A673 (cell line): ENCODE results near the gene PCCA. TPM values are rescaled to one million over a fixed set of nuclear protein-coding genes. Genes with fewer than 3 reads are reported as not detected.

Experiments used
- BruUV-seq: library from RNA; stranded (reverse); fragments of 400-500 nt; replicated peaks from 2 replicates; lab custom pipeline; 2021; lab: Mats Ljungman, UMichigan
- CTCF ChIA-PET: fragments of 300-600 bp; sonication (Branson Sonifier 250); formaldehyde crosslinking; loops from one replicate; lab custom pipeline; 2022; ENCODE audit warnings: antibody characterized with exemption; lab: Charles Lee
- POLR2A ChIA-PET: fragments of 300-600 bp; sonication (Branson Sonifier 250); formaldehyde crosslinking; loops from one replicate; lab custom pipeline; 2022; ENCODE audit warnings: antibody characterized with exemption; ENCODE audit not compliant: low non-redundant PET; lab: Charles Lee
- DNase-seq: peaks from one replicate; pipeline ENCODE4 v3.0.0-alpha.2; 2015; ENCODE audit warnings: low spot score
- H3K27ac ChIP-seq: fragments of 200-600 bp; sonication (generic); 2 replicates; pipeline ENCODE4 v1.5.1; 2016; ENCODE audit warnings: mixed run types, low read depth, mild to moderate bottlenecking, mixed read lengths, antibody characterized with exemption, low read length; ENCODE audit not compliant: poor library complexity, severe bottlenecking
- H3K27me3 ChIP-seq: fragments of 200-600 bp; sonication (generic); replicated peaks from 2 replicates; pipeline ENCODE4 v1.6.1; 2017; ENCODE audit warnings: mixed run types, low read depth, mild to moderate bottlenecking, mixed read lengths, antibody characterized with exemption, low read length; ENCODE audit not compliant: insufficient read depth, poor library complexity
- H3K36me3 ChIP-seq: fragments of 200-600 bp; sonication (generic); 2 replicates; pipeline ENCODE4 v1.6.1; 2016; ENCODE audit warnings: mixed run types, mild to moderate bottlenecking, mixed read lengths, antibody characterized with exemption, low read length; ENCODE audit not compliant: insufficient read depth, poor library complexity, severe bottlenecking
- H3K4me1 ChIP-seq: fragments of 200-600 bp; sonication (generic); 2 replicates; pipeline ENCODE4 v1.6.1; 2017; ENCODE audit warnings: mixed run types, mild to moderate bottlenecking, mixed read lengths, antibody characterized with exemption, low read length; ENCODE audit not compliant: insufficient read depth, poor library complexity, severe bottlenecking
- H3K4me3 ChIP-seq: fragments of 200-600 bp; sonication (generic); 2 replicates; pipeline ENCODE4 v1.5.1; 2016; ENCODE audit warnings: low read depth, mixed run types, mild to moderate bottlenecking, mixed read lengths, low read length; ENCODE audit not compliant: poor library complexity, severe bottlenecking
- H3K9me3 ChIP-seq: fragments of 200-600 bp; sonication (generic); 2 replicates; pipeline ENCODE4 v1.6.1; 2016; ENCODE audit warnings: mixed run types, low read depth, mild to moderate bottlenecking, mixed read lengths, antibody characterized with exemption, low read length; ENCODE audit not compliant: poor library complexity, severe bottlenecking
- EZH2 ChIP-seq: fragments of 200-600 bp; sonication (generic); IDR thresholded peaks from 2 replicates; pipeline ENCODE4 v1.6.1; 2017; ENCODE audit warnings: borderline replicate concordance, low read depth, mild to moderate bottlenecking, mixed read lengths, antibody characterized with exemption, low read length; ENCODE audit not compliant: poor library complexity, severe bottlenecking
- intact Hi-C: fragments of 100-400 bp; cut with micrococcal nuclease; formaldehyde crosslinking; loops from one replicate; pipeline ENCODE4 v1.10.0; 2022; ENCODE audit not compliant: unreplicated experiment
- total RNA-seq: library from RNA; stranded (reverse); gene quantifications from 2 replicates; pipeline ENCODE4 v1.2.3, GENCODE V29; 2021
- TF ChIP-seq, protein P1 (sequence below): fragments of 300-800, 200-600 bp; sonication (generic); conservative IDR thresholded peaks from 2 replicates; pipeline ENCODE4 v1.5.1; 2017; ENCODE audit warnings: low read depth, mild to moderate bottlenecking, antibody characterized with exemption, low read length, moderate library complexity, mixed read lengths

PCCA gene
- total RNA-seq, 1 experiment from 2014 or later, result 93.0 TPM

DNA sequence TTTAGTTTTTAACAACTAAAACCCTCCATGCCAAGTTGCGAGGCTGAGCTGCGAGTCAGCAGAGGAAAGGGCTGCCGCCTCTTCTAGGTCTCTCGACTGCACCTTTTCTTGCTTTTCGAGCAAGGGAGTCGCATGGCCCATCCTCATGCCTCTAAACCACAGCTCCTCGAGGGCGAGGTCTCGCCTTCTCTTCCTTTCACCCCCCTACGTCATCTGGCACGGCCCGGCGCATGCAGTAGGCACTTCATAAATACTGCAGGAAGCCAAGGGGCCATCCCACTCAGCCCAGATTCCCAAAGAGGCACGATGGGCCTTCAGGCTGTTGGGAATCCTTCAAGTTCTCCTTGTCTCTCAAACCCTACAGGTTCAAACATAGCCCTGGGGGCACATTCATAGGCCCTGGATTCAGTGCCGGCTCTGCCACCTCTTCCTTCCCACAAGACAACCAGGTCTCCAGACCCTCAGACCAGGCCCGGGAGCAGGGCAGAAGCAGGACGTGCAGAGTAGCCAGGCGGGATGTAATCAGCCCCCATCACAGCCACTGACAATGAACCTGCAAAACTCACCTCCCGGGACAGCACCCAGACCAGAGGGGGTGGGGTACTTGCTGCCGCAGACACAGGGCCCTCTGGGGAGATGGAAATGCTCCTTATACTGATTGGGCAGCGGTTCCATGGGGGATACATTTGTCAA is 458.0 kb downstream of the PCCA start:
- CTCF ChIA-PET, result no interaction called here
- no peak for TF ChIP-seq EZH2
- TF ChIP-seq, protein P1, sequence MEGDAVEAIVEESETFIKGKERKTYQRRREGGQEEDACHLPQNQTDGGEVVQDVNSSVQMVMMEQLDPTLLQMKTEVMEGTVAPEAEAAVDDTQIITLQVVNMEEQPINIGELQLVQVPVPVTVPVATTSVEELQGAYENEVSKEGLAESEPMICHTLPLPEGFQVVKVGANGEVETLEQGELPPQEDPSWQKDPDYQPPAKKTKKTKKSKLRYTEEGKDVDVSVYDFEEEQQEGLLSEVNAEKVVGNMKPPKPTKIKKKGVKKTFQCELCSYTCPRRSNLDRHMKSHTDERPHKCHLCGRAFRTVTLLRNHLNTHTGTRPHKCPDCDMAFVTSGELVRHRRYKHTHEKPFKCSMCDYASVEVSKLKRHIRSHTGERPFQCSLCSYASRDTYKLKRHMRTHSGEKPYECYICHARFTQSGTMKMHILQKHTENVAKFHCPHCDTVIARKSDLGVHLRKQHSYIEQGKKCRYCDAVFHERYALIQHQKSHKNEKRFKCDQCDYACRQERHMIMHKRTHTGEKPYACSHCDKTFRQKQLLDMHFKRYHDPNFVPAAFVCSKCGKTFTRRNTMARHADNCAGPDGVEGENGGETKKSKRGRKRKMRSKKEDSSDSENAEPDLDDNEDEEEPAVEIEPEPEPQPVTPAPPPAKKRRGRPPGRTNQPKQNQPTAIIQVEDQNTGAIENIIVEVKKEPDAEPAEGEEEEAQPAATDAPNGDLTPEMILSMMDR, result no peak
- POLR2A ChIA-PET, result no interaction called here

DNA sequence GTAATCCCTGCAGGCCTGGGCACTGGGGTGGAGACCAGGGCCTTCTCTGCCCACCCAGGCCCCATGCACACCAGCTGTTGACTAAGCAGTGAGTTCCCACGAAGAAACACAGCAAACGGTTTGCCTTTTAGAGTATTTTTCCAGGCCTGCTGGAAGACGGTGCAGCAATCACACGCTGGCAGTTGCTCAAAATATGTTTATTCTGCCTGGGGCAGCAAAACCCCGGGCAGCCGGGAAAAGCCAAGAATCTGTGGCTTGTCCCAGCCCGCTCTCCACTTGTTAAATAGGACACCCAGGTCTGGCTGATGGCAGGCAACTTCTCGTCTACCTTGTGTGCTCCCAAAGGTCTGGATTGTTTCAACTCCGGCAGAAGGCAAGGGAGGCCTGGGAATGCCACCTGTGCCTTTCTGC is 458.9 kb downstream of the PCCA start:
- H3K36me3 ChIP-seq, result no peaks in the 10 kb centered on the region
- ChIA-PET CTCF (no interaction called here), POLR2A (no interaction called here)
- intact Hi-C loops, result no loop called here
- BruUV-seq, result no TSS peak
- no peaks in the 10 kb centered on the region for H3K9me3 ChIP-seq
- peaks cover 13% of the 10 kb centered on the region for H3K4me1 ChIP-seq
- H3K27me3 ChIP-seq, result no peaks in the 10 kb centered on the region
- H3K27ac ChIP-seq, result no peak overlapping the region
- TF ChIP-seq EZH2, result no peak
- TF ChIP-seq, protein P1, result no peak
- H3K4me3 ChIP-seq, result no peak overlapping the region
- DNase-seq, result no peak

More for the DNA sequence above, 458.0 kb downstream of the PCCA start:
- Histone ChIP-seq H3K27me3 (no peaks in the 10 kb centered on the region), H3K36me3 (no peaks in the 10 kb centered on the region), H3K4me1 (peaks cover 21% of the 10 kb centered on the region), H3K27ac (no peak overlapping the region), H3K4me3 (no peak overlapping the region), H3K9me3 (no peaks in the 10 kb centered on the region)
- no peak for DNase-seq
- intact Hi-C loops, result no loop called here
- no TSS peak for BruUV-seq

DNA sequence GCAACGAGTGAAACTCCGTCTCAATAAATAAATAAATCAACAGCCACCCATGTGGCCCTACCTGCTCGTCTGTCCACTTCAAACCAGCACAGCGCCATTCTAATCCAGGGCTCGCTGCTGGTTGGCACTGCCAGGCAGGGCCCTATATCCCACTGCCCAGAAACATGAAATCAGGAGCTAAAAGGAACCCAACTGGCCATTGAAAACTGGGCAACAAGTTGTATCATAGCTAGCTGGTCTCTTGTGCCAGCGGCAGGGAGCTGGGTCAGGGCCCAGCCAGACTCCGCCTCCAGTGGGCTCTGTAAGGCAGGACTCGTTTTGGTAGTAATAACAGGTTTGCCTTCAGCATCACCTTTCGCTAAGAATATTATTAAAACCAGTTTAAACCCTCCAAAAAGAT is 460.4 kb downstream of the PCCA start:
- TF ChIP-seq EZH2, result no peak
- TF ChIP-seq, protein P1, result no peak
- no peaks in the 10 kb centered on the region for H3K27me3 ChIP-seq
- H3K4me1 ChIP-seq, result peaks cover 6% of the 10 kb centered on the region
- no peak overlapping the region for H3K27ac ChIP-seq
- intact Hi-C loops, result no loop called here
- H3K9me3 ChIP-seq, result no peaks in the 10 kb centered on the region
- DNase-seq, result no peak
- ChIA-PET CTCF (no interaction called here), POLR2A (no interaction called here)
- BruUV-seq, result no TSS peak
- H3K36me3 ChIP-seq, result no peaks in the 10 kb centered on the region
- no peak overlapping the region for H3K4me3 ChIP-seq
